SJCRH30 (cell line): ENCODE results near the gene SAFB2. TPM values are rescaled to one million over a fixed set of nuclear protein-coding genes. Genes with fewer than 3 reads are reported as not detected.

Experiments used
- DNase-seq, 2 experiments: peaks; one replicate each; pipeline ENCODE4 v3.0.0-alpha.2; 2015 to 2020
- H3K27ac ChIP-seq: fragments of 250-450 bp; sonication (Bioruptor Pico); 2 replicates; pipeline ENCODE4 v1.5.1; 2020; ENCODE audit warnings: mild to moderate bottlenecking, moderate library complexity
- H3K27me3 ChIP-seq: fragments of 250-450 bp; sonication (Bioruptor Pico); 2 replicates; pipeline ENCODE4 v1.5.1; 2020; ENCODE audit warnings: mild to moderate bottlenecking, moderate library complexity
- H3K36me3 ChIP-seq: fragments of 250-450 bp; sonication (Bioruptor Pico); 2 replicates; pipeline ENCODE4 v1.5.1; 2020; ENCODE audit warnings: mild to moderate bottlenecking, moderate library complexity
- H3K4me1 ChIP-seq: fragments of 250-450 bp; sonication (Bioruptor Pico); 2 replicates; pipeline ENCODE4 v1.5.1; 2020; ENCODE audit warnings: mild to moderate bottlenecking, moderate library complexity
- H3K4me3 ChIP-seq: fragments of 250-450 bp; sonication (Bioruptor Pico); 2 replicates; pipeline ENCODE4 v1.5.1; 2020; ENCODE audit warnings: mild to moderate bottlenecking, moderate library complexity
- H3K9me3 ChIP-seq: fragments of 250-450 bp; sonication (Bioruptor Pico); replicated peaks from 2 replicates; pipeline ENCODE4 v1.5.1; 2020; ENCODE audit warnings: mild to moderate bottlenecking, moderate library complexity
- total RNA-seq: library from RNA; depleted of rRNA; stranded (reverse); fragments of >200 nt; shearing (Covaris generic); gene quantifications from 2 replicates; pipeline ENCODE4 v1.2.3, GENCODE V29; 2014

SAFB2 gene
- total RNA-seq, 1 experiment from 2014 or later: 41.8 TPM

- H3K36me3 ChIP-seq: peaks cover 81% of the 10 kb centered on the region
- no peaks in the 10 kb centered on the region for H3K4me1 ChIP-seq
- no peaks in the 10 kb centered on the region for H3K27me3 ChIP-seq
- no peak overlapping the region for H3K27ac ChIP-seq
- no peak overlapping the region for H3K4me3 ChIP-seq
- no peaks in the 10 kb centered on the region for H3K9me3 ChIP-seq
- DNase-seq: no peak
Observed at GRCh38 chr19:5646703-5647102, 24.1 kb upstream of the SAFB2 start.

GRCh38 chr19:5645409-5645808, 22.8 kb upstream of the SAFB2 start:
- H3K4me3 ChIP-seq: no peak overlapping the region
- H3K9me3 ChIP-seq: no peaks in the 10 kb centered on the region
- H3K4me1 ChIP-seq: no peaks in the 10 kb centered on the region
- DNase-seq: no peak
- H3K27me3 ChIP-seq: no peaks in the 10 kb centered on the region
- no peak overlapping the region for H3K27ac ChIP-seq
- H3K36me3 ChIP-seq: peaks cover 75% of the 10 kb centered on the region

- no peaks in the 10 kb centered on the region for H3K4me1 ChIP-seq
- no peaks in the 10 kb centered on the region for H3K27me3 ChIP-seq
- H3K36me3 ChIP-seq: peaks cover 70% of the 10 kb centered on the region
- H3K9me3 ChIP-seq: no peaks in the 10 kb centered on the region
- H3K27ac ChIP-seq: no peak overlapping the region
- no peak for DNase-seq
- H3K4me3 ChIP-seq: no peak overlapping the region
Observed at GRCh38 chr19:5644037-5644436, 21.5 kb upstream of the SAFB2 start.

GRCh38 chr19:5643060-5643459, 20.5 kb upstream of the SAFB2 start:
- no peak for DNase-seq
- H3K36me3 ChIP-seq: peaks cover 65% of the 10 kb centered on the region
- no peak overlapping the region for H3K27ac ChIP-seq
- H3K9me3 ChIP-seq: no peaks in the 10 kb centered on the region
- no peak overlapping the region for H3K4me3 ChIP-seq
- H3K27me3 ChIP-seq: no peaks in the 10 kb centered on the region
- H3K4me1 ChIP-seq: no peaks in the 10 kb centered on the region

- H3K27ac ChIP-seq: no peak overlapping the region
- no peaks in the 10 kb centered on the region for H3K27me3 ChIP-seq
- no peaks in the 10 kb centered on the region for H3K4me1 ChIP-seq
- H3K9me3 ChIP-seq: no peaks in the 10 kb centered on the region
- H3K36me3 ChIP-seq: peaks cover 56% of the 10 kb centered on the region
- no peak for DNase-seq
- no peak overlapping the region for H3K4me3 ChIP-seq
Observed at GRCh38 chr19:5642204-5642603, 19.6 kb upstream of the SAFB2 start.

- DNase-seq: no peak
- Histone ChIP-seq H3K36me3 (peaks cover 53% of the 10 kb centered on the region), H3K4me1 (no peaks in the 10 kb centered on the region), H3K27me3 (no peaks in the 10 kb centered on the region), H3K9me3 (no peaks in the 10 kb centered on the region), H3K27ac (no peak overlapping the region), H3K4me3 (no peak overlapping the region)
Observed at GRCh38 chr19:5641171-5641570, 18.6 kb upstream of the SAFB2 start.

GRCh38 chr19:5637971-5638370, 15.4 kb upstream of the SAFB2 start:
- Histone ChIP-seq H3K36me3 (peaks cover 43% of the 10 kb centered on the region), H3K9me3 (no peaks in the 10 kb centered on the region), H3K27ac (no peak overlapping the region), H3K4me3 (no peak overlapping the region), H3K4me1 (no peaks in the 10 kb centered on the region), H3K27me3 (no peaks in the 10 kb centered on the region)
- DNase-seq: no peak

GRCh38 chr19:5635427-5635826, 12.9 kb upstream of the SAFB2 start:
- DNase-seq: no peak
- Histone ChIP-seq H3K27ac (no peak overlapping the region), H3K9me3 (no peaks in the 10 kb centered on the region), H3K36me3 (peaks cover 47% of the 10 kb centered on the region), H3K4me1 (no peaks in the 10 kb centered on the region), H3K4me3 (no peak overlapping the region), H3K27me3 (no peaks in the 10 kb centered on the region)

GRCh38 chr19:5632657-5633056, 10.1 kb upstream of the SAFB2 start:
- H3K27me3 ChIP-seq: no peaks in the 10 kb centered on the region
- no peak for DNase-seq
- H3K27ac ChIP-seq: no peak overlapping the region
- H3K36me3 ChIP-seq: peaks cover 68% of the 10 kb centered on the region
- H3K9me3 ChIP-seq: no peaks in the 10 kb centered on the region
- no peak overlapping the region for H3K4me3 ChIP-seq
- no peaks in the 10 kb centered on the region for H3K4me1 ChIP-seq

- no peak for DNase-seq
- Histone ChIP-seq H3K4me3 (no peak overlapping the region), H3K4me1 (no peaks in the 10 kb centered on the region), H3K27me3 (no peaks in the 10 kb centered on the region), H3K36me3 (peaks cover 72% of the 10 kb centered on the region), H3K27ac (no peak overlapping the region), H3K9me3 (no peaks in the 10 kb centered on the region)
Observed at GRCh38 chr19:5632241-5632612, 9.7 kb upstream of the SAFB2 start.

- H3K4me1 ChIP-seq: no peaks in the 10 kb centered on the region
- H3K27me3 ChIP-seq: no peaks in the 10 kb centered on the region
- H3K9me3 ChIP-seq: no peaks in the 10 kb centered on the region
- DNase-seq: no peak
- no peak overlapping the region for H3K4me3 ChIP-seq
- peaks cover 75% of the 10 kb centered on the region for H3K36me3 ChIP-seq
- no peak overlapping the region for H3K27ac ChIP-seq
Observed at GRCh38 chr19:5631567-5632240, 9.1 kb upstream of the SAFB2 start.

GRCh38 chr19:5628919-5629481, 6.4 kb upstream of the SAFB2 start:
- Histone ChIP-seq H3K4me3 (no peak overlapping the region), H3K9me3 (no peaks in the 10 kb centered on the region), H3K4me1 (peaks cover 7% of the 10 kb centered on the region), H3K36me3 (peaks cover 78% of the 10 kb centered on the region), H3K27ac (no peak overlapping the region), H3K27me3 (no peaks in the 10 kb centered on the region)
- DNase-seq: no peak

GRCh38 chr19:5628461-5628860, 5.9 kb upstream of the SAFB2 start:
- H3K36me3 ChIP-seq: peaks cover 79% of the 10 kb centered on the region

GRCh38 chr19:5627395-5627904, 4.9 kb upstream of the SAFB2 start:
- no peaks in the 10 kb centered on the region for H3K9me3 ChIP-seq
- DNase-seq: peak in 1 of 2 experiments; percentile 7
- no peak overlapping the region for H3K4me3 ChIP-seq
- no peaks in the 10 kb centered on the region for H3K27me3 ChIP-seq
- no peak overlapping the region for H3K27ac ChIP-seq
- H3K36me3 ChIP-seq: peaks cover 72% of the 10 kb centered on the region
- H3K4me1 ChIP-seq: peaks cover 7% of the 10 kb centered on the region

More at GRCh38 chr19:5628461-5628860, 5.9 kb upstream of the SAFB2 start:
- Histone ChIP-seq H3K9me3 (no peaks in the 10 kb centered on the region), H3K27ac (no peak overlapping the region), H3K4me3 (no peak overlapping the region), H3K4me1 (peaks cover 7% of the 10 kb centered on the region), H3K27me3 (no peaks in the 10 kb centered on the region)
- DNase-seq: no peak

GRCh38 chr19:5625641-5626040, 3.1 kb upstream of the SAFB2 start:
- no peak overlapping the region for H3K27ac ChIP-seq
- peaks cover 60% of the 10 kb centered on the region for H3K36me3 ChIP-seq
- no peaks in the 10 kb centered on the region for H3K9me3 ChIP-seq
- no peak overlapping the region for H3K4me3 ChIP-seq
- no peak for DNase-seq
- H3K27me3 ChIP-seq: no peaks in the 10 kb centered on the region
- H3K4me1 ChIP-seq: peaks cover 7% of the 10 kb centered on the region
